Activated naive CD4-positive, alpha-beta T cell treated with anti-CD3 and anti-CD28 coated beads for 36 hours (primary cell): ENCODE results near the gene DNMT3A. TPM values are rescaled to one million over a fixed set of nuclear protein-coding genes. Genes with fewer than 3 reads are reported as not detected.

ENCODE experiments used
- CTCF ChIA-PET: fragments of 350-600 bp; sonication (Branson Sonifier 250); formaldehyde crosslinking; loops from one replicate; lab custom pipeline; 2021; ENCODE audit warnings: antibody characterized with exemption; lab: Charles Lee
- DNase-seq: peaks from one replicate; pipeline ENCODE4 v3.0.0-alpha.2; 2020
- H3K27ac Mint-ChIP-seq: one replicate; pipeline ENCODE4 v1.8.0; 2021; ENCODE audit warnings: mild to moderate bottlenecking, mixed read lengths
- H3K27me3 Mint-ChIP-seq: one replicate; pipeline ENCODE4 v1.8.0; 2021; ENCODE audit warnings: low read depth, mixed read lengths
- H3K36me3 Mint-ChIP-seq: one replicate; pipeline ENCODE4 v1.8.0; 2021; ENCODE audit warnings: low read depth, mixed read lengths
- H3K4me1 Mint-ChIP-seq: one replicate; pipeline ENCODE4 v1.8.0; 2021; ENCODE audit warnings: low read depth, mixed read lengths
- H3K4me3 Mint-ChIP-seq: one replicate; pipeline ENCODE4 v1.8.0; 2021; ENCODE audit warnings: mild to moderate bottlenecking, moderate library complexity, mixed read lengths
- H3K9me3 Mint-ChIP-seq: one replicate; pipeline ENCODE4 v1.8.0; 2021; ENCODE audit warnings: mixed read lengths
- intact Hi-C: fragments of 100-400 bp; cut with micrococcal nuclease; formaldehyde crosslinking; loops from one replicate; pipeline ENCODE4 v1.15.1; 2023
- total RNA-seq, 2 experiments: library from RNA; stranded (reverse); gene quantifications; one replicate each; pipeline ENCODE4 v1.2.3, GENCODE V29; 2021

DNMT3A gene
- total RNA-seq, 2 experiments from 2014 or later, result 53.0 to 53.5 TPM

DNA sequence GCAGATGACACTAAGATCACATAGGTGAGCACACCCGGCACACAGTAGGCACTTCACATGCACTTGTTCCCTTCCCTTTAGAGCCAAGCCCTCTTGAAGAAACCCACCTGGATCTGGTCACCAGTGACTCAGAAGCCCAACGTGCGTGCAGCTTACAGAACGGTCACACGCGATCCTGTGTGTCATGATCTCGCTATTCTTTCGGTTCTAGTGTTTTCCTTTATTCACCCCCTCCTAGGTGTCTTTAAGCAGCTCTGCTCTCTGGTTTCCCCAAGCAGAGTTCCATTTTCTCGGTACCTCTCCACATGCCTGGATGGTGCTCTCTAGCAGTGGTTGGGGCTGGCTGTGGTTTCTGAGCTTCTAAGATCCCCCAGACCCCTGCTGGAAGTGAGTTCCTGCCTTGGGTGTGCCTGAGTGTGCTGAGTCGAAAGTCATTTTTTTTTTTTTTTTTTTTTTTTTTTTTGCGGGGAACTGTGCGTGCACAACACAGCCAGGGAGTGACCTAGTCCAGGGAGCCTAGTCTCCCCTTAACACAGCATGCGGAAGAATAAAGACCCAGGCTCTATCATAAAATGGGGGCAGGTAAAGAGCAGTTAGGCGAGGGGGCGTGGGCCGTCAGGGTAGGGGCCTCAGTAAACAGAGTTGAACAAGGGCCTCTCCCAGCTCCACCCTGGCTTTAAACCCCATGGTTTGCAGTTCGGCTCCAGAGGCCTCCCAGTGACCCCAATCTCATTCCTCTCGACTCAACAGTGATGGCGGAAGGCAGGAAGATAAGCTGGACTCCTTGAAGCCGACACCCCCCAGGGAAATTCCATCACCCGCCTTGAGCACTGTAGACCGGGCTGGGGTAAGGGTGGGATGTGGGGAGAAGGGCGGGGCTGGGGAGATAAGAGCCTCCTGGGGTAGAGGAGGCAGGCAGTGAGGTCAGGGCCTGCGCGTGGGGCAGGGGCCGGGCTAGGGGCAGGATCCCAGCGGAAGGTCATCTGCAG is 29.8 kb upstream of the DNMT3A start:
- DNase-seq, result no peak
- CTCF ChIA-PET, result interaction anchor here (2.9 kb wide), 1 partner anchor 9 kb away, joined by 12 read pairs; no protein-coding TSS in a partner anchor
- intact Hi-C loops, result no loop called here
- H3K4me3 Mint-ChIP-seq, result no peak overlapping the region
- no peaks in the 10 kb centered on the region for H3K9me3 Mint-ChIP-seq
- H3K27ac Mint-ChIP-seq, result no peak overlapping the region
- H3K4me1 Mint-ChIP-seq, result peaks cover 10% of the 10 kb centered on the region
- no peaks in the 10 kb centered on the region for H3K27me3 Mint-ChIP-seq
- H3K36me3 Mint-ChIP-seq, result no peaks in the 10 kb centered on the region

- Mint-ChIP-seq H3K4me1 (peaks cover 4% of the 10 kb centered on the region), H3K9me3 (no peaks in the 10 kb centered on the region), H3K4me3 (no peak overlapping the region), H3K27me3 (no peaks in the 10 kb centered on the region), H3K27ac (no peak overlapping the region), H3K36me3 (no peaks in the 10 kb centered on the region)
- no peak for DNase-seq
- CTCF ChIA-PET, result interaction anchor here (1.2 kb wide), 1 partner anchor 56 kb away, joined by 3 read pairs; no protein-coding TSS in a partner anchor
- intact Hi-C loops, result no loop called here
Measured at GRCh38 chr2:25369876-25370275, 28.2 kb upstream of the DNMT3A start.

DNA sequence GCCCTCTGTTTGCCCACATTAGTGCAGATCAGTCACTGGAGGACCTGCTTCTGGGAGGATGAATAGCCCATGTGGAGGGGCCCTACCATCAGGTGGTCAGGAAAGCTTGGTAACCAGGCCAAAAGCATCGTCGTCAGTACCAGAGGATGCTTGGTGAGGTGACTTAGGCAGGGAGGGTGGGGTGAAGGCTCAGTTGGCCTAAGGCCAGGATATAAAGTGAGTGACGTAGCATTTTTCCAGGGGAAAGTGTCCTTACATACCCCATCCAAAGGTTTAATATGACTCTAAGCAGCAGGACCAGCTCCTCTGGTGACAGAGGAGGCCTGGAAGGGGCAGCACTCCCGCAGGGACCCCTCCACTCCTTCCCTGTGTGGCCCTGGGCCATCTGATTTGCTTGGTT is 27.7 kb upstream of the DNMT3A start:
- no peak for DNase-seq
- H3K36me3 Mint-ChIP-seq, result no peaks in the 10 kb centered on the region
- intact Hi-C loops, result no loop called here
- no peak overlapping the region for H3K4me3 Mint-ChIP-seq
- peaks cover 4% of the 10 kb centered on the region for H3K4me1 Mint-ChIP-seq
- H3K9me3 Mint-ChIP-seq, result no peaks in the 10 kb centered on the region
- CTCF ChIA-PET, result interaction anchor here (1.0 to 1.2 kb wide), 2 partner anchors 20 to 55 kb away, joined by 3 read pairs; no protein-coding TSS in a partner anchor
- no peaks in the 10 kb centered on the region for H3K27me3 Mint-ChIP-seq
- no peak overlapping the region for H3K27ac Mint-ChIP-seq

GRCh38 chr2:25368660-25369059 is 26.9 kb upstream of the DNMT3A start:
- Mint-ChIP-seq H3K4me1 (peaks cover 5% of the 10 kb centered on the region), H3K4me3 (no peak overlapping the region), H3K27ac (no peak overlapping the region), H3K9me3 (no peaks in the 10 kb centered on the region), H3K36me3 (no peaks in the 10 kb centered on the region), H3K27me3 (no peaks in the 10 kb centered on the region)
- intact Hi-C loops, result no loop called here
- CTCF ChIA-PET, result interaction anchor here (1.0 to 1.2 kb wide), 2 partner anchors 14 to 19 kb away, joined by 3 to 8 read pairs; no protein-coding TSS in a partner anchor
- DNase-seq, result no peak

GRCh38 chr2:25367296-25367695 is 25.6 kb upstream of the DNMT3A start:
- intact Hi-C loops, result no loop called here

DNA sequence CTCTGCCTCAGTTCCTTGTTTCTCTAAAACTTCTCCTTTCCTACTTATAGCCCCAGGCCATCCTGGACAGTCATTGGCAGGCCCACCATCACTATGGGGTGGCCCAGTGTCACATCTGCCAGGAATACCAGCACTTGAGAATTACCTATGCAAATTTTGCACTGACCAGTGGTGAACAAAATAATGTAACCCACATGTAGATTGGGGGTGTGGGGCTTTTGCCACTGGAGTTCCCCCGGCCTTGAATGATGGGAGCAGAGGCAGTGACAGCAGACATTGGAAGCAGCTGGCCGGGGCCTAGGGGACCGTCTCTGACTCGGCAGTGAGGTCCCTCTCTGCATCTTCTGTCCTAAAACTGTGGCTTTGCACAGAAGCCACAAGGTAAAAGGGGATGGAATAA is 24.9 kb upstream of the DNMT3A start:
- Mint-ChIP-seq H3K36me3 (no peaks in the 10 kb centered on the region), H3K27me3 (no peaks in the 10 kb centered on the region), H3K4me1 (peaks cover 14% of the 10 kb centered on the region), H3K9me3 (no peaks in the 10 kb centered on the region), H3K27ac (no peak overlapping the region), H3K4me3 (no peak overlapping the region)
- intact Hi-C loops, result no loop called here
- CTCF ChIA-PET, result interaction anchor here (2.9 kb wide), 1 partner anchor 10 kb away, joined by 26 read pairs; no protein-coding TSS in a partner anchor
- DNase-seq, result no peak

More at GRCh38 chr2:25367296-25367695, 25.6 kb upstream of the DNMT3A start:
- CTCF ChIA-PET, result no interaction called here
- H3K27me3 Mint-ChIP-seq, result no peaks in the 10 kb centered on the region
- H3K4me3 Mint-ChIP-seq, result no peak overlapping the region
- no peak for DNase-seq
- no peak overlapping the region for H3K27ac Mint-ChIP-seq
- H3K9me3 Mint-ChIP-seq, result no peaks in the 10 kb centered on the region
- peaks cover 14% of the 10 kb centered on the region for H3K4me1 Mint-ChIP-seq
- no peaks in the 10 kb centered on the region for H3K36me3 Mint-ChIP-seq

GRCh38 chr2:25365241-25365640 is 23.5 kb upstream of the DNMT3A start:
- no peak for DNase-seq
- Mint-ChIP-seq H3K9me3 (no peaks in the 10 kb centered on the region), H3K27ac (no peak overlapping the region), H3K27me3 (no peaks in the 10 kb centered on the region), H3K4me1 (peaks cover 11% of the 10 kb centered on the region), H3K36me3 (no peaks in the 10 kb centered on the region), H3K4me3 (no peak overlapping the region)
- CTCF ChIA-PET, result interaction anchor here (0.6 to 2.9 kb wide), 6 partner anchors 9 to 48 kb away, joined by 3 to 26 read pairs (median 4); partner anchors contain the start of gene DNMT3A
- intact Hi-C loops, result no loop called here

DNA sequence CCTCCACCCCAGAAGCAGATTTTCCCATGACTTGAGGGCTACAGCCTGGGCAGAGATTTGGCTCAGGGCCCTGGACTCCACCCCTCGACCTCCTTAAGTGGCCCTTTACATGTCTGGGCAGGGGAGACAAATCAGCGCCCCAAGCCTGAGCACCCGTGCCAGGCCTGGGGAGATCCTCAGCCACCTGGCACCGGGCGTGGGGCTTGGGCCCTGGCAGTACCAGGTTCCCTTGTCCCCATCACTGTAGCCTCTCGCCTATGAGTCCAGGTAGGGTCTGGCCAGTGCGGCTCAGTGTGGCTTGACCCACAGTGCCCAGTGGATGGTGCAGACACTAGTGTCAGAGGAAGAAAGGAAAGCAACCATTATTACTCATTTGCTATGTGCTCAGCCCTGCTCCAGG is 22.0 kb upstream of the DNMT3A start:
- Mint-ChIP-seq H3K4me1 (peaks cover 11% of the 10 kb centered on the region), H3K27me3 (no peaks in the 10 kb centered on the region), H3K27ac (no peak overlapping the region), H3K36me3 (no peaks in the 10 kb centered on the region), H3K9me3 (no peaks in the 10 kb centered on the region), H3K4me3 (no peak overlapping the region)
- CTCF ChIA-PET, result interaction anchor here (0.6 to 3.0 kb wide), 3 partner anchors 12 to 21 kb away, joined by 3 to 54 read pairs (median 26); no protein-coding TSS in a partner anchor
- DNase-seq, result no peak
- intact Hi-C loops, result loop anchor here (2.0 kb wide), 1 partner anchor 391 kb away; no protein-coding TSS in a partner anchor

GRCh38 chr2:25362434-25363145 is 20.9 kb upstream of the DNMT3A start:
- H3K27me3 Mint-ChIP-seq, result no peaks in the 10 kb centered on the region
- peak; percentile 85 for DNase-seq
- peak overlapping the region; percentile 94 for H3K27ac Mint-ChIP-seq
- no peaks in the 10 kb centered on the region for H3K36me3 Mint-ChIP-seq
- peak overlapping the region; percentile 82 for H3K4me3 Mint-ChIP-seq
- peaks cover 11% of the 10 kb centered on the region for H3K4me1 Mint-ChIP-seq
- H3K9me3 Mint-ChIP-seq, result no peaks in the 10 kb centered on the region
- intact Hi-C loops, result loop anchor here (1.0 to 2.0 kb wide), 8 partner anchors 15 to 390 kb away; no protein-coding TSS in a partner anchor
- CTCF ChIA-PET, result interaction anchor here (0.7 to 3.0 kb wide), 29 partner anchors 10 to 706 kb away, joined by 3 to 54 read pairs (median 4); partner anchors contain the start of gene DNMT3A

GRCh38 chr2:25362049-25362433 is 20.3 kb upstream of the DNMT3A start:
- CTCF ChIA-PET, result interaction anchor here (0.6 to 3.0 kb wide), 30 partner anchors 9 to 707 kb away, joined by 3 to 54 read pairs (median 4); partner anchors contain the start of gene DNMT3A
- DNase-seq, result peak; percentile 98
- Mint-ChIP-seq H3K4me3 (peak overlapping the region; percentile 82), H3K4me1 (peaks cover 11% of the 10 kb centered on the region), H3K9me3 (no peaks in the 10 kb centered on the region), H3K36me3 (no peaks in the 10 kb centered on the region), H3K27ac (peak overlapping the region; percentile 94), H3K27me3 (no peaks in the 10 kb centered on the region)
- intact Hi-C loops, result loop anchor here (1.0 to 2.0 kb wide), 8 partner anchors 15 to 389 kb away; no protein-coding TSS in a partner anchor

- H3K27ac Mint-ChIP-seq, result peak overlapping the region; percentile 94
- CTCF ChIA-PET, result interaction anchor here (0.6 to 3.0 kb wide), 25 partner anchors 9 to 412 kb away, joined by 3 to 54 read pairs (median 6); partner anchors contain the start of gene DNMT3A
Measured at GRCh38 chr2:25361261-25362048, 19.7 kb upstream of the DNMT3A start.

More at GRCh38 chr2:25361261-25362048, 19.7 kb upstream of the DNMT3A start:
- Mint-ChIP-seq H3K4me1 (peaks cover 11% of the 10 kb centered on the region), H3K4me3 (peak overlapping the region; percentile 82), H3K36me3 (no peaks in the 10 kb centered on the region), H3K9me3 (no peaks in the 10 kb centered on the region), H3K27me3 (no peaks in the 10 kb centered on the region)
- DNase-seq, result no peak
- intact Hi-C loops, result loop anchor here (1.0 to 2.0 kb wide), 8 partner anchors 14 to 389 kb away; no protein-coding TSS in a partner anchor
